Hepatocyte (in vitro differentiated cells): Measurements from ENCODE around the gene MAN2A1.

Experiments used
- EZH2 ChIP-seq: fragments of 200-600 bp; sonication (generic); IDR thresholded peaks from 2 replicates; pipeline ENCODE4 v1.6.1; 2016; ENCODE audit warnings: antibody characterized with exemption, mild to moderate bottlenecking, borderline replicate concordance
- EZH2phosphoT487 ChIP-seq: fragments of 200-600 bp; sonication (generic); IDR thresholded peaks from one replicate; pipeline ENCODE4 v1.6.1; 2018; ENCODE audit warnings: antibody characterized with exemption, mild to moderate bottlenecking, low read depth, moderate library complexity; ENCODE audit not compliant: unreplicated experiment, severe bottlenecking
- TF ChIP-seq, protein P1 (sequence below): fragments of 200-600 bp; sonication (generic); IDR thresholded peaks from 2 replicates; pipeline ENCODE4 v1.5.1; 2016; ENCODE audit warnings: antibody characterized with exemption, mild to moderate bottlenecking; ENCODE audit not compliant: poor library complexity

GRCh38 chr5:109703166-109703565 lies 13.4 kb downstream of the MAN2A1 start:
- no peak for TF ChIP-seq EZH2
- TF ChIP-seq, protein P1, sequence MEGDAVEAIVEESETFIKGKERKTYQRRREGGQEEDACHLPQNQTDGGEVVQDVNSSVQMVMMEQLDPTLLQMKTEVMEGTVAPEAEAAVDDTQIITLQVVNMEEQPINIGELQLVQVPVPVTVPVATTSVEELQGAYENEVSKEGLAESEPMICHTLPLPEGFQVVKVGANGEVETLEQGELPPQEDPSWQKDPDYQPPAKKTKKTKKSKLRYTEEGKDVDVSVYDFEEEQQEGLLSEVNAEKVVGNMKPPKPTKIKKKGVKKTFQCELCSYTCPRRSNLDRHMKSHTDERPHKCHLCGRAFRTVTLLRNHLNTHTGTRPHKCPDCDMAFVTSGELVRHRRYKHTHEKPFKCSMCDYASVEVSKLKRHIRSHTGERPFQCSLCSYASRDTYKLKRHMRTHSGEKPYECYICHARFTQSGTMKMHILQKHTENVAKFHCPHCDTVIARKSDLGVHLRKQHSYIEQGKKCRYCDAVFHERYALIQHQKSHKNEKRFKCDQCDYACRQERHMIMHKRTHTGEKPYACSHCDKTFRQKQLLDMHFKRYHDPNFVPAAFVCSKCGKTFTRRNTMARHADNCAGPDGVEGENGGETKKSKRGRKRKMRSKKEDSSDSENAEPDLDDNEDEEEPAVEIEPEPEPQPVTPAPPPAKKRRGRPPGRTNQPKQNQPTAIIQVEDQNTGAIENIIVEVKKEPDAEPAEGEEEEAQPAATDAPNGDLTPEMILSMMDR, result no peak
- TF ChIP-seq EZH2phosphoT487, result no peak
